HL-60/S4 (cell line): ENCODE measurements around the gene FANCC.

ENCODE experiments used
- in situ Hi-C: fragments of 300-500 bp; cut with MboI; formaldehyde crosslinking; loops from 2 replicates; pipeline ENCODE4 v1.14.3; 2022; ENCODE audit warnings: low sequenced_read_pairs

FANCC gene

DNA sequence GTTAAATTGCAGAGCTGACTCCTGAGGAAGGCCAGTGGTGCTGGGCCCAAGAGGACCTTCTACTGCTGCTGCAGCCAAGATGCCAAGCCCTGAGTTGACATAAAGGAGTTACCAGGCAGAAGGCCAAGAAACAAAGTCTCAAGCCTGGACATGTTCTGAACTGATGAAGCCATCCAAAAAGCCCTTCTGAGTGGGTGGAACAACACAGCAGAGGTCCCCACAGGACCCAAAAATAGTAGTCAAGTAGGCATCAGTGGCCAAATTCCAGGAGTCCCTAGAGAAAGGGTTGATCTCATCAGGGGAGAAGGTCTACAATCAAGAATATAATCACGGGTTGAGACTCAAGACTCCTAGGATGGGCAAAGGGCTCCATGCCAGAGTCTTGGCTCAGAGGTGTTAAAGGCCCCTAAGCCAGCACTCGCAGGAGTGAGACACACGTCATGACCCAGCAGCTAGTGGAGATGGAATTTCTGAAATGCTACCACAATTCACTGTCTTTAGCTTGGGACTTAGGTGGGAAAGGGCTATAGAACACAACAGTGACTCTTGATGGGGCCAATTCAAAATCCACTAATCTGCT is 119.7 kb downstream of the FANCC start:
- in situ Hi-C loops = no loop called here

DNA sequence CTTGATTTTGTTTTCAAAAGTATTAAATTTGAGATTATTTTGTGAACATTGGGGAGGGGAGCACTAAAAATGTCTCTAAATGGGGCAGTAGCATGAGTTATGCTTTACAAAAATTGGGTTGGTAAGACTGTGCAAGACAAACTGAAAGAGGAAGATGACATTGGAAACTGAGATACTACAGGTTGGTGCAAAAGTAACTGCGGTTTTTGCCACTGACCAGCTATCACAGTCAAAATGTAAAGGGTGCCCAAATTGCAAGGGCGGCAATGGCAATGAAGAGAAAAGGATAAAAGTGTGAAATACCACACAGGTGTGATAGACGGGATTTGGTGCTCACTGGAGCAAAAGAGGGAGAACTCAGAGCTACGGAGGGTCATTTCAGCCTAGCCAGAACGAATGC is 124.0 kb downstream of the FANCC start:
- in situ Hi-C loops = no loop called here

- in situ Hi-C loops = no loop called here
These were observed 124.4 kb downstream of the FANCC start for GRCh38 chr9:95193067-95193466.

- in situ Hi-C loops = no loop called here
These were observed 124.9 kb downstream of the FANCC start for GRCh38 chr9:95192631-95193030.

GRCh38 chr9:95190413-95190812 is 127.1 kb downstream of the FANCC start:
- in situ Hi-C loops = no loop called here

DNA sequence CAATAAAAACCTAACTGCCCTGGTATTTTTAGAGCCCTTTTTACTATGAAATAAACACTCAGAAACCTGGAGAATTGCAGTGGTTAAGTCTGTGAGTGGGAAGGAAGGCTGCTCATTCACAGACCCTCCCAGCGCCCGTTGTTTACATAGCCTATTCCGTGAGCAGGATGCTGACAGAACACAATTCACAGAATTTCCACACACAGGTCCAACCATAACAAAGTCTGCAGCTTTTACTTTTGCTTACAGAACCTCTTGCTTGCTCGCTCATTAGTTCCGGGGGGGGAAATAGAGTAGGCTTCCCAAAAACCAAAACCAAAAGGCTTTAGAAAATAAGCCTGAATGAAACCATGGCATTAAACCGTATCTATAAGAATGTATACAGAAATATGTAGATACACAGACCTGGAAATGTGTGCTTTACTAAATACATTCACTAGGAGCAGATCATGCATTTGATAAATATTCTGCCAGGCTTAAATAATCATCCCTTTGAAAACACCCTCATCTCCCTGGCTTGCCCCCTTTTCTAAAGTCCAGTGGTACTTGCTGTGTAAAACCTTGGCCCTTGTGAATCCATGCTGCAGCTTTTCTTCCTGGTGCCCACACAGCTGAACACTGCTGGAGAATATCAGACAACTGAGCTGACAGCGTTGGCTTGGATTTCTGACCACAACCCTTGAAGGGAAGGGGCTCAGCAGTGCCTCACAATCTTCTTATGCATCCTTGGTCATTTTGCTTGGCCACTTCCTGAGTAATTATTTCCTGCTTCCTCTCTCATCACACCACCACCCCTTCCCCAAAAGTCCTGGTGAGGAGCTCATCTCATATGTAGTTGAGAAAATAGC is 128.0 kb downstream of the FANCC start:
- in situ Hi-C loops = no loop called here

GRCh38 chr9:95188459-95188858 is 129.1 kb downstream of the FANCC start:
- in situ Hi-C loops = no loop called here

- in situ Hi-C loops = no loop called here
These were observed 131.6 kb downstream of the FANCC start for GRCh38 chr9:95185956-95186355.

GRCh38 chr9:95182854-95183563 is 134.5 kb downstream of the FANCC start:
- in situ Hi-C loops = no loop called here

GRCh38 chr9:95181835-95182234 is 135.7 kb downstream of the FANCC start:
- in situ Hi-C loops = no loop called here

GRCh38 chr9:95181226-95181818 is 136.2 kb downstream of the FANCC start:
- in situ Hi-C loops = no loop called here

GRCh38 chr9:95177617-95178016 is 139.9 kb downstream of the FANCC start:
- in situ Hi-C loops = no loop called here

DNA sequence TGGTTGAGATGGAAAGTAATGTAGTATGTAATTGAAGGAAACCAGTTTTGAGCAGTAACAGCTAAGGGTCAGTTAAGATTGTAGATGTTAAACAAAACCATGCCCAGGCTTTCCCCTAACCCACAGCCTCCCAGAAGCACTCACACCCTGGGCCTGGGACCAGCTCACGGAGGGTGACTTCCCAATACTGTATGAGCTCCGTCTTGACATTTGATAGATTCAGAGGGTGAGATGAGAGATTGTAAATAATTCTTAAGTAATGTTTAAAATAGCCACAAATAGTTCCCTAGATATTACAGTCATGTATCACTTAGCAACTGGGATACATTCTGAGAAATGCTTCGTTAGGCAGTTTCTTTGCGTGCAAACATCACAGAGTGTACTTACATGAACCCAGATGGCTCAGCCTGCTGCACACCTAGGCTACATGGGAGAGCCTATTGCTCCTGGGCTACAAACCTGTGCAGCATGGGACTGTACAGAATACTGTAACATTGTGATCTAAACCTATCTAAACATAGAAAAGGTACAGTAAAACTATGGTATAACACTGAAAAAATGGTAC is 140.7 kb downstream of the FANCC start:
- in situ Hi-C loops = no loop called here

DNA sequence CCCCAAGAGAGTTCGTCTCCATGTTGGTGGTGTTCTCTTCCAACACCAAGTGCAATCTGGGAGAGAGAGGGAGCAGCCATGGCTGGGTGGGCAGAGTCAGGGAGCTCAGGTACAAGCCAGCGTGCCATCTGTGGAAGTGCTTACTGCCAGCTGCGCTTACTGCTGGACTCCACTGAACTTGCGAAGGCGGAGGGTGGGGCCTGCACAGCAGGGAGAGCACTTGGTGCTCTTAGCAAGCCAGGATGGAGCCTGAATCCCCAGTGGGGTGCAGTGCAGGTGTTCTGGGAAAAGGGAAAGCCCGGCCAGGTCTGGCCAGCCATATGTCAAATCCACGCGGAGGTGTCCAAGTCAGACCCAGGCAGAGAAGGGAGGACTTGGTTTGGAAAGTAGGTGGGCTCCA is 142.0 kb downstream of the FANCC start:
- in situ Hi-C loops = no loop called here

GRCh38 chr9:95174038-95174437 is 143.5 kb downstream of the FANCC start:
- in situ Hi-C loops = no loop called here

DNA sequence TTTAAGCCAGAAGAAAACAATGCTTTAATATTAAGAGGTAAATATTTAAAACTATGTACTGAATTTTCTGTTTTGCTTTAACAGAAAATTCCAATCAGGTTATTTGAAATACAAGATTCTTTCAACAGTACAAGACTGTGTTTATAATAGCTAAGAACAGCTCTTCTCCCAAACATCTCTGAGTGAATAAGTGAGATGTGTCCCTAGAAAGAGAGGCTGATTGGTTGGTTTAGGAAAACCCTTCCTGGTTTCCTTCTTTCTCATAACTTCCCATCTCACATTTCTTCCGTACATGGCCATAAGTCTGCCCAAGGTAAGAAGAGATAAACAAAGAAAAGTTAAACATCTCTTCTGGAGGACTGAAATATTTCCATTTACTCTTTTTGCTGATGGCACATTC is 145.9 kb downstream of the FANCC start:
- in situ Hi-C loops = no loop called here

DNA sequence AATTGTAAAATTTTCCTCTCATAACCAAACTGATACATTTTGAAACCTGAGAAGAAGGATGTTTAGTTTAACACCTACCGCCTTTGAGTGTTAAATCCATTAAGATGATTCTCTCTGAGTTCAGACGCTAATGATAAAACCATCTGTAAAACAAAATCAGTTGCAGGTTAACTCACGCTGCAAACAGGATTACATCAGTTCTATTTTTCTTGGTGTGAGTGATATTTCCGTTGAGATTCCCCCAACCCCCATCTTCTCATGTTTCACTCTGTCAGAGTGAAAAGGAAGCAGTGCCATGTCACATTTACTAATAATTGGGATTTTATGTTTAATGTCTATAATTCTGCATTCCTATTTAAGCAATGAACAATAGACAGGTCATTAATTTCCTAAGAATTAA is 146.5 kb downstream of the FANCC start:
- in situ Hi-C loops = no loop called here

- in situ Hi-C loops = no loop called here
These were observed 149.5 kb downstream of the FANCC start for GRCh38 chr9:95167998-95168397.

- in situ Hi-C loops = no loop called here
These were observed 152.5 kb downstream of the FANCC start for GRCh38 chr9:95165004-95165403.

GRCh38 chr9:95157481-95158151 is 159.9 kb downstream of the FANCC start:
- in situ Hi-C loops = no loop called here

GRCh38 chr9:95156074-95156473 is 161.4 kb downstream of the FANCC start:
- in situ Hi-C loops = no loop called here
